ENCODE results near the gene ACSL5.

Gene ACSL5

GRCh38 chr10:112373912-112374338, at the start of gene ACSL5:
TSS of gene ACSL5 (plus strand) at chr10:112374116. CDS start at chr10:112394947, 20,831 bp downstream.
- DNase-seq (ENCODE audit: low read depth), result no peak

GRCh38 chr10:112327678-112328077, 46.2 kb upstream of the ACSL5 start:
- DNase-seq (ENCODE audit: low read depth), result no peak

- no peak for DNase-seq (ENCODE audit: low read depth)
Measured at GRCh38 chr10:112330162-112330561, 43.8 kb upstream of the ACSL5 start.

GRCh38 chr10:112330607-112331160, 43.2 kb upstream of the ACSL5 start:
- no peak for DNase-seq (ENCODE audit: low read depth)

GRCh38 chr10:112332022-112332421, 41.9 kb upstream of the ACSL5 start:
- no peak for DNase-seq (ENCODE audit: low read depth)

- no peak for DNase-seq (ENCODE audit: low read depth)
Measured at GRCh38 chr10:112332509-112333228, 41.2 kb upstream of the ACSL5 start.

- DNase-seq (ENCODE audit: low read depth), result no peak
Measured at GRCh38 chr10:112333452-112333851, 40.5 kb upstream of the ACSL5 start.

- DNase-seq (ENCODE audit: low read depth), result no peak
Measured at GRCh38 chr10:112335111-112335867, 38.6 kb upstream of the ACSL5 start.

- no peak for DNase-seq (ENCODE audit: low read depth)
Measured at GRCh38 chr10:112335868-112336265, 38.0 kb upstream of the ACSL5 start.

- DNase-seq (ENCODE audit: low read depth), result no peak
Measured at GRCh38 chr10:112336556-112337201, 37.2 kb upstream of the ACSL5 start.

GRCh38 chr10:112338957-112339356, 35.0 kb upstream of the ACSL5 start:
- DNase-seq (ENCODE audit: low read depth), result no peak

- no peak for DNase-seq (ENCODE audit: low read depth)
Measured at GRCh38 chr10:112340601-112341000, 33.3 kb upstream of the ACSL5 start.

- DNase-seq (ENCODE audit: low read depth), result no peak
Measured at GRCh38 chr10:112343056-112343806, 30.7 kb upstream of the ACSL5 start.

GRCh38 chr10:112344261-112344660, 29.7 kb upstream of the ACSL5 start:
- DNase-seq (ENCODE audit: low read depth), result no peak

- DNase-seq (ENCODE audit: low read depth), result no peak
Measured at GRCh38 chr10:112345202-112345601, 28.7 kb upstream of the ACSL5 start.

GRCh38 chr10:112345743-112346142, 28.2 kb upstream of the ACSL5 start:
- DNase-seq (ENCODE audit: low read depth), result no peak

- DNase-seq (ENCODE audit: low read depth), result no peak
Measured at GRCh38 chr10:112346774-112347173, 27.1 kb upstream of the ACSL5 start.

GRCh38 chr10:112347709-112348671, 25.9 kb upstream of the ACSL5 start:
- no peak for DNase-seq (ENCODE audit: low read depth)

- no peak for DNase-seq (ENCODE audit: low read depth)
Measured at GRCh38 chr10:112348759-112349158, 25.2 kb upstream of the ACSL5 start.

- no peak for DNase-seq (ENCODE audit: low read depth)
Measured at GRCh38 chr10:112349521-112350085, 24.3 kb upstream of the ACSL5 start.

Measured in stimulated activated CD8-positive, alpha-beta memory T cell treated with anti-CD3 and anti-CD28 coated beads, Interleukin-12 subunit alpha, Interleukin-12 subunit beta, amount 100 ng/mL, for 1 hour (primary cell).